Middle frontal gyrus (tissue), 1 donor: ENCODE measurements around the gene DMD.

Experiments
- DNase-seq: peaks from one replicate; pipeline ENCODE4 v3.0.0-alpha.2; 2015; ENCODE audit warnings: low spot score; ENCODE audit errors: extremely low spot score

The DMD gene

DNA sequence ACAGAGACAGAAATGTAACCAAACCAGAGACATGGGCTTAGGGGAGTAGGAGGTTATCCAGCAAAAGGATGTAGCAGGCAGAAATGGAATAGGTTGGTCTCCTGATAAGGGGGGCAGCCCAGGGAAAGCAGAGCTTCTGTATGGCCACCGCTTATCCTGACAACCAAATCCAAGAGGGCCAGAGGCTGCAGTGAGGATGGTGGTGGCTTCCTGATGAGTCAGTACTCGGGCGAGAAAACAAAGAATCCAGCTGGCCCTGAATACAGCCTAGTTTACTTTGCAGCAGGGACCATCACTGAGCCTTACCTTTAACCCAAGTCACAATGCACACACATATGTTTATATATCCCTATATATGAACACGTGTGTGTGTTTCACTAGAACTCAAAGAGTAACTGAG is 2009.8 kb downstream of the DMD start:
- no peak for DNase-seq

DNA sequence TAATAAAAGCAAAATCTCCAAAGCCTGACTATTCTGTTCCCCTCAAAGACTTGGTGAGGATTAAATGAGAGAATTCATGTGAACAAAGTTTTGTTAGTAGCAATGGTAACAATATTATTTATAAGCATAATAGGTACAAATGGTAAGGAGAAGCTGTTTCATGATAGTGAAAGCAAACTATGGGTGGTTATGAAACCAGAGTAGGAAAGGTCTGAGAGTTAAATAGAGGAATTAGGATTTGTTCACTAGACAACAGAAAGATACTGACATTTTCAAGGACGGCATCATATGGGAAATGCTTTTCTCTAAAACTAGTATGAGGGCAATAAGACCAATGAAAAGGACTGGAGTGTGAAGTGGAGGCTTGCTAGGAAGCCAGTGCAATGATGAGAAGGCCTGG is 2010.9 kb downstream of the DMD start:
- DNase-seq: no peak

DNA sequence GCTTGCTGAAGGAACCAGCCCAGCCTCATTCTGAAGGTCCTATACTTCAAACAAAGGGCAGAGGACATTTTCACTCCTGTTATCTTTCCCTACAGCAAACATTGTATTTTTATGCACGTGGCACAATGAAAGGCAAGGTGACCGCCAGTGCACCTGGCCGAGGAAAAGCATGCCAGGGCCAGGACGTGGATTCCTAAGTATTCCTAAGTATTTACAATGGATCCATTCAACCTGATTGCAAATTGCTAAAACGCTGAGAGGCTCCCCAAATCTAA is 2011.6 kb downstream of the DMD start:
- no peak for DNase-seq

DNA sequence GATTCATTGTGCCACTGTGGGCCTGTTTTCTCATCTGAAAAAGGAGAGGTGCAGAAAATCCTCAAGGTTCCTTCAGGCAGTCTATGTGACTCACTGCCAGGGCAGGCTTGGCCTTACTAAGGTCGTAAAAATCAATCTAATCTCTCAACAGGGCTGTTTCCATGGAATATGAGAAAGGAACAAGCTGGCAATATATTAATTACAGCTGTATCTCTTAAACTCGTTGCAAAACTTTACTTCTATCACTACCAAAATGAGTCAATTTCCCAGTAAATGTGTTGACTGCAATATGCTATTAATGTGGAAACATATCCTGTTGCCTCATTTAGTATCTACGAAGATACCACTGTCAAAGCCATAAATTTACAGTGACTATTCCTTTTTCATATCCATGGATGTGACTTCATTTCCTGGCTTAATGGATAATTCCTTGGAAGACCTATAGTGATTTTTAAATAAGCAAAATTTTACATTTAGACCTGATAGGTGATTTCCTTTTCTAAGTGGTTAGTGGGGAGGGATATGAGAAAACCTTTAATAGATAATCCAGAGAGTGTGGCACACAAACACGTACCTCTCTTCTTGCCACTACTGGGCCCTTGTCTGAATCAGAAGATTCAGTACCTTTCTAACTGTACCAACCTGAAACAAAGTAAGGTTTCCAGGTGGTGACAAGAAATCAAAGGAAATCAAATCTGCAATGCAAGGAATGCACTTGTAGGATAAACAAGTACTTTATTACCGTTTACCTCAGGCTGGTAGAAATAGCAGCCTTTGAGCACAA is 2012.1 kb downstream of the DMD start:
- DNase-seq: no peak

DNA sequence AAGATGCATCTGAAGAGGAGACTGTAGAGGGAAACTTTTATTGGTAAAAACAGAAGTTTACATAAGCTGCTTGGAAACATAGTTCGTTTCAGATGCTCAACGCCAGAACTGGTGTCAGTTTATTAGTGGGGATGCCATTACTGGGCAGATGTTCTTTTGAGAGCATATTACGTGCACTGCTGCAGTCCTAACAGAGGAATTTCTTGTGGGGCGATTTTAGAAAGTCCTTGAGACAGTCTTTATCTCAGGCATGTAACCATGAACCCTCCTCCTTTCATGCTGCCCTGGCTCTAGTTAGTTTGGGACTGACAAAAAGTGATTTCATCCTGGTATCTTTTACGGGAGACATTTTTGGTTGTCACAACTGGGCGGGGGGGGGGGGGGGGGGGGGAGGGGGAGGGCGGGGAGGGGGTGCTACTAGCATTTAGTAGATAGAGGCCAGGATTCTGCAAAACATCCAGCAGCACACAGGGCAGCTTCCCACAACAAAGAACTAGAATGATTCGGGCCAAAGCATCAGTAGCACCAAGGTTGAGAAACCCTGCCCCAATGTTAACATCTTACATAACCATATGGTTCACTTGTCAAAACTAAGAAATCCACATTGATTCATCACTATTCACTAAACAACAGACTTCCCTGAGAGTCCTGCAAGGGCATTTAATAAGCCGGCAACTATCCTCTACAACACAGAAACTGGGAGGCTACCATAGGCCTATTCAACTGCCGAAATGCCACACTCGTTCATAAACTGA is 2021.0 kb downstream of the DMD start:
- DNase-seq: no peak

DNA sequence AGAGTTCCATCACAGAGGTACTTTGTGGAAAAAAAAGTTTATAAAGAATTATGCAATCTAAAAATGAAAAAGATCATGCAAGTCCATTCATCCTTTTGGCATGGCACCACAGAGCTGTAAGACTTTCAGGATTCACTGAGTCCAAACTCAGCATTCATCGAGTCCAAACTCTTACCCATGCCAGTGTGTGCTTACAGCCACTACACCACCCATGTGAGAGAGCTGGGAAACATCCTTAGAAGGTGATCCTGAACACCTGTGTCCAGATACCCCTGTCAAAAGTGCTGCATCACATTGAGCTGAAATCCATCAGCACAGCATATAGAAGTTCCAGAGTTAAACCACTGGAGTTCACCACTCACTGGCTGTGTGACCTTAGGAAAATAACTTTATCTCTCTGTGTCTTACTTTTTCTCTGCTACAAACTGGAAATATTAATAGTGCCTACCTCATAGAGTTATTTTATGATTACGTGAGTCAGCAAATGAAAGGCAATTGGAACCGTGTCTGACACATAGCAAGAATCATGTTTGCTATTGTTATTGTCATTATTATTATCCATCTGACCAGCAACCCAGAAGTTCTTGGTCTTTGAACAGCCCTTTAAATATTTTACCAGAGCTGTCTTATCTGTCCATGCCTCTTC is 2024.5 kb downstream of the DMD start:
- DNase-seq: no peak

DNA sequence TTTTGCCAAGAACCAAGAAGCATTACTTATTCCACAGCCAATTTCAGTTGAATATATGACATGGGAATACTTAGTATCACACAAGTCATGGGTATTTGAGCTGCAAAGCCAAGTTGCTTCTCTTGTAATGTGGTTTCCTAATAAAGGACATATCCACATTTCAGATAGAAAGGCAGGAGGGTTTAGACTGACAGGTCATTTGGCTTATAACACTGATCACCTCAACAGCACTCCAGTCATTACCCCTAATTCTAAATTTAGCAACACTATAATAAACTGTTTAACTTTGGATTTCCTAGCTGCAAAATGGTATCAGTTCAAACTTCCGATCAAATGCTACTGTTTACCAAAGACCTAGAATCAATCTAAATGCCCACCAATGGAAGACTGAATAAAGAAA is 2025.5 kb downstream of the DMD start:
- no peak for DNase-seq

DNA sequence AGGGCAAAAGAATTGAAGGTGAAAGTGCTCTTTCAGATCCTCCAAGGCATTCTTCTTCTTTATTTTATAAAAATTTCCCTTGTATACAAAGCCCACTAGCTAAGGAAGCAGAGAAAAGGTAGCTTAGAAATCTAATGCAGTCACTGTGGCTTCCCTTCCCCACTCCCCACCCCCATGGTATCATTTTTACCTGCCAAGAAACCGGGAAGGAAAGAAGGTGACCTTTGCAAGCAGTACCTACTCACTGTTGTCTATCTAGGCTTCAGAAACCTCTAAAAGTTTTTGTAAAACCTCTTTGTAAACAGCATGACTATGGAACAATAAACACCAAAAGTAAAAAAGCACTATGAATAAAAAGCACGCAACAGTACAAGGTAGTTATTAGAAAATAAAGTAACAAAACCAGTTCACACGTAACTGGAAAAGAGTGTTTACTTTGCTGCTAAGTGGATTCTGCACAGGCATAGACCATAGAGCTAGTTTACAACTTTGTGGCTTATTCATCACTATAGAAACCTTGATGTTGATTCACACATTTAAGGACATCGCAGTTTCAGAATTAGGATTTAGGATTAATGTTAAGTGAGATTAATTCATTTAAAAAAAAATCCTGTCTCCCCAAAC is 2029.9 kb downstream of the DMD start:
- DNase-seq: no peak

DNA sequence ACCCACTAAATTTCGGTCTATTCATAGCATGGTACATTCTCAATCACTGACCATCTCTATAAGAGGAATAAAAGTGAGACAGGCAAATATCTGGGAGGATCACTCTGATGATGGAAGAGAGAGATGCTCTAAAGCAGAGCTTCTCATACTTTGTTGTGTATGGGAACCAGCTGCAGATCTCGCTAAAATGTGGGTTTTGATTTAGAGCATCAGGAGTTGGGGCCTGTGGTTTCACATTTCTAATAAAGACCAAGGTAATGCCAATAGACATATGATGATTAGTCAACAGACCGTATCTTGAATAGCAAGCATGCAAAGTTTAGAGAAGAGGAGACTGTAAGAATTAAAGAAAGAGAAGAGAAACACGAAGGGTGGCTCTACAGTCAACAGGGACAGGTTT is 2032.1 kb downstream of the DMD start:
- DNase-seq: no peak

DNA sequence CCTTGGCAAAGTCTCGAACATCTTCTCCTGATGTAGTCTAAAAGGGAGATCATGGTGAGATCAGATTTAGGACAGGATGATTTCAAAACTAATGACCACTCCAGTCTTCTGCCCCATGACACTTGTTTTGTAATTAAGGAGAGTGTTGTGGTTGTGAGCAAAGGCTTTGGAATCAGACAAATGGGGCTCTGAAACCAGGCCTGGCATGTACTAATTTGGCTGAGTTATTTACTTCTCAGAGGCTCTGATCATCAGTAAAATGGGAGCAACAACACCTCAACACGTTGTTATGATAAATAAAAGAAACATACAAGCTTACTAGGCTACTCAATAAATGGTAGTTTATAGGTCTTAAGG is 2032.6 kb downstream of the DMD start:
- DNase-seq: no peak

DNA sequence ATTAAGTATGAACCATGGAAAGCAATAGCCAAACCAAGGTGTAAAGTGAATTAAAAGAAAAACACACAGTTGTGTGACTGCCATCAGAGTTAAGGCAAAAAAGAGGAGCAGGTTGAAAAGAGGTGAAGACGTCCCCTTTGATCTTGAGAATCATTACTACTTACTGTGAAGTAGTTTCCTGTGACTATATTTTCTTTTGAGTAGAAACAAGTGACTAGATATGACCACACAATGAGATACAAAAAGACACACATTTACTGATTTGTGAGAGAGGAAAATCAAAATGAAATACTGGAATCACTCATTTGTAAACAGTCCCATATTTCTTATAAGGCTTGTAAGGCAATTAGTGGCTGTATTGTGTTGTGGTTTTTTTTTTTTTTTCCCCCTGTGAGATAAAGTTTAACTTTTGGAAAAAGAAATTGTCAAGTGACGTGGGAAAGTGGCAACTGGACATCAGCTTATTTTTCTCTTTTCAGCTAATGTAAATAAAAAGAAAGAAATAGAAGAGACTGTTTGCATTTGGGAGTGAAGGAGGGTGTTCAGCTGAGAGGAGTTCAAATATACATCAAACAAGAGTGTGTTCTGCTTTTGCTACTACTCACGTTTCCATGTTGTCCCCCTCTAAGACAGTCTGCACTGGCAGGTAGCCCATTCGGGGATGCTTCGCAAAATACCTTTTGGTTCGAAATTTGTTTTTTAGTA is 2033.1 kb downstream of the DMD start:
- no peak for DNase-seq

DNA sequence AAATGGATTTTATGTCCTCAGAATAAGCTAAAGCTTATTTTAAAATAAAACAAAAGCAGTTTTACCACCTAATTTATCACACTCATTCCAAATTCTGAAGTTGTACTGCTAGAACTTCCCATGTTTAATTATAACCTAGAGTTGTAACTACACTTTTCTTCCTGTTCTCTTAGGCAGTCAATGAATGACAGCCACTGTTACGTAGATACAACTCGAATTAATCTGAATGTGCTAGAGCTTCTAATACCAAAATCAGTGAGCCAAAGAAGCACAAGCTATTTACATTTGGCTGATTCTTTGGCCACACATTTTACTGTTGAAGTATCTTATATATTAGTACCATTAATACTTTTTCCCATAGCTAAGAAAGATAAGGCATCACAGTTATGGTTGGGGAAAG is 2040.6 kb downstream of the DMD start:
- no peak for DNase-seq

DNA sequence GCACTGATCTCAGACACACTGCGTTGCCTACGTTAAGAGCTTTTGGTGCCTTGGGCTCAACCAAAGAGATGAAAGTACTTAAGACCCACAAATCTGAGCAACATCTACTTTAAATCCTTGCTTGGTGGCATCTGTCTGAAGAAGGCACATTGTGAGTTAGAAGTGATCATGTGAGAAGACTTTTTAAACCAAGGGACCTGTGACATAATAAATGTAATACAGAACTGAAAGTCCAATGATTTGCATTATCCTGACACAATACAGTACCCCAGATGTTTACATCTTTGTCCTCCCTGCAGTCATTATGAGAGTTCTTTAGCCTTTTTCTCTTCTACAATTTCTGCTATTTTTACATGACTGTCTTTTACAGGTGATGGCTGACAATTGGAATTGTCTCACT is 2042.8 kb downstream of the DMD start:
- no peak for DNase-seq

DNA sequence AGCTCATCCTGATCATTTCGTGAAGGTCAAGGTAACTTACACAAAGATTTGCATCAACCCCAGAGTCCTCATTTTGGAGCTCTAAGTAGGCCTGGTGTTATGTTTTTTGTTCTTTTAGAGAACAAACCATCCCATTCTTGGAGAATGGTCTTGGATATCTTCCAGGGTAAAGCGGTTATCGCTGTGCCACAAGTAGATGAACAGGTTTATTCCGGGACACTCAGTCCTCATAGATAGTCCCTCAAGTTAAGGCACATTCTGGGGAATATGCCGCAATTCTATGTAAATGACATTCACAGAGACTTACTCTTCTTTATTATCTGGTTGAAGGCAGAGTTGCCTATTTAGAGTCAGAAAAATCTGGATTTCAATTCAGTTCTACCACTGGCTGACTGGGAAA is 2044.5 kb downstream of the DMD start:
- DNase-seq: no peak

DNA sequence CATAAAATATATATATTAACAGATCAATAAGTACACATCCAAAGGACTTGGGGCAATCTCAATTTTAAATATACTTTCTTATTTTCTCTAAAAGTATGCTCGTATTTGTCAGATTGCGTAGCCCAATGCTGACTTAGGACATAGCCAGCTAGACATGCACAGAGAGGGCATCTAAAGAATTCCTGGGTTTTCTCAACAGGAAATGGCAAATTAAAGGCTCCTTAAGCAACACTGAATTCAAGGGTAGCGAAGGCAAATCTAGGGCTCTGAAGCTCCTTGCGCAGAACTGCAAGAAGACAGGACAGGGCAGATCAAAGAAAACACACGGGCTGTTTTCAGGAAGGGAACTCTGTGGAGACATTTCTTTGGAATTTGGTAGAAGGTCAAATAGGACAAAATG is 2044.9 kb downstream of the DMD start:
- DNase-seq: no peak

DNA sequence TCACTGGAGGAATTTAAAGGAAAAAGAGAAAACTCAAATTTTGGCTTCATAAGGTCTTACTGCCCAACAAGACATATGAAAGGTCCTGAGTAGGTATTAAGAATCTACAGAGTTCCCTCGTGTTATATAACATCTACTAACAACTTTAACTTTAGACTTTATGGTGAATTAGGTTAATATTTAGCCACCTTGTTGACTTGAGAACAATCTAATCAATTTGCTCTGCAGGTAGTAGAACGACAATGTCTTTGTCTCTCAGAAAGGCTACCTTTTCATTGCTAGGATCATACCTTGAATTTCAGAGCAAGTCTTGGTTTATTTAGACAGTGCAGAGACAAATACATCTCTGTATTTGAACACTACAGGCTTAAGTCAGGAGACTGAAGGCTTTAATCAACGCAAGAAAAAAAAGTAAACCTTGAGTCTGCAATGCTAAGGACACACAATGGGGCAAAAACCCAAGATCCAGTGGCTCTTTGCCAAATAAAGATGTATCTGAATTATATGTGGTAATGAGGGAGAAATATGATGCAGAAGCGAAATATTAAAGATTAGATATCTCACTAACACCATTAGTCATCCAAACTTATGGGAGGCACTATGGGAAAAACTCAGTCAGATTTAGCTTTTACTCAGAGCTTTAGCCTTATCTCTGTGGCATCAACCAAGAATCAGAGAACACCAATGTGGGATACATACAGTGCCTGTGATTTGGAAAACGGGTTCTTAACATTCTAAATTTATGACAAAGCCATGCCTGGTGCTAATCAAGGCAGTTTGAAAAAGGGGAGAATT is 2045.9 kb downstream of the DMD start:
- no peak for DNase-seq

DNA sequence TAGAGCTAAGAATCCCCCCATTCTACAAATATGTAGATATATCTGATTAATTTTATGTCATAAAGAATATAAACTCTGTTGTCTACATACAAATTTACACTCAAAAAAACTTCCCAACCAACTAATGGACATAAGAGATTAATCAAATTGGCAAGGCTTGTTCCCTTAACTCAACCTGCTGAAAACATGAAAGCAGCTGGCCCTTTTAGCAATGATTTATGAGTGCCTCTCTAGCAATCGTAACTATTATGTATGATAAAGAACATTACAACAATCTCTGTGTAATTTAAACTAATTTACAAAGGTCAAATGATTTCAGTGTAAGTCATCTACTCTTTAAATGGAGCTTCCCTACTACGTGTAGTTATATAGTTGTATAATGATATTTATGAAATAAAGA is 2056.4 kb downstream of the DMD start:
- no peak for DNase-seq

DNA sequence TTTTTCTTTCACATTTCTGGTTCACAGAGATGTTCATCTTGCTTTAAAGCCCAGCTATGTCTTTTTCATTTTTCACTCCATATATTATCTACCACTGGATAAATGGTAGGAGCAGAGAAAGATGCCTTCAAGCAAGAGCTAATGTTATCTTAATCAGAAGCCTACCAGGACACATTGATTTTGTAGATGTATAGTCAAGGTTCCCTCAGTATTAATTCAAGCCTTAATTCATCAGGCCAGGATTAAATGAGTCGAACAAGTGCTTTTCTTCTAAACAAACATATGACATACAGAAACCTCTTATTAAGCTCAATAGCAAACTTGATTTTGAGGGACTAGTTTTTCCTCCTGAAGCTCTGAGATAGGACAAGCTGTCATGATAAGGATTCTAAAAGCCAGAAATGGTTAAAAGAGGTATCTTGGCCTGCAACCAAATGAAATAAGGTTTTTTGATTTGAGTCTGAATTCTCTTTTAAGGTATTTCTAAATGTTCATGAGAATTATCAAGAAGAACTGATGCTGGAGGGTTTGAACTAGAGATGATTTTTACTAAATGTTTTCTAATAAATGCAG is 2057.8 kb downstream of the DMD start:
- DNase-seq: no peak

DNA sequence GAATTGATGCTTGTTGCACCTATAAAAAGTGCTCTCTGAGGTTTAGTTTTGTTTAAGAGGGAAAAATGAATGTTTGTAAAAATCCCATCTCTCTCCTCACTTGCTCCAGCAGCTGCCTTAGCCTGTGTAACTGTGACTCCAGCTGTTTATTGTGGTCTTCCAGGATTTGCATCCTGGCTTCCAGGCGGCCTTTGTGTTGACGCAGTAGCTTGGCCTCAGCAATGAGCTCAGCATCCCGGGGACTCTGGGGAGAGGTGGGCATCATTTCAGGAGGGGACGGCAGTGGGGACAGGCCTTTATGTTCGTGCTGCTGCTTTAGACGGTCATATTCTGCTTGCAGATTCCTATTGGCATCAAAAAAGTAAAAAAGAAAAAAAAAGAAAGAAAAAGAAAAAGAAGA is 2064.2 kb downstream of the DMD start:
- no peak for DNase-seq

DNA sequence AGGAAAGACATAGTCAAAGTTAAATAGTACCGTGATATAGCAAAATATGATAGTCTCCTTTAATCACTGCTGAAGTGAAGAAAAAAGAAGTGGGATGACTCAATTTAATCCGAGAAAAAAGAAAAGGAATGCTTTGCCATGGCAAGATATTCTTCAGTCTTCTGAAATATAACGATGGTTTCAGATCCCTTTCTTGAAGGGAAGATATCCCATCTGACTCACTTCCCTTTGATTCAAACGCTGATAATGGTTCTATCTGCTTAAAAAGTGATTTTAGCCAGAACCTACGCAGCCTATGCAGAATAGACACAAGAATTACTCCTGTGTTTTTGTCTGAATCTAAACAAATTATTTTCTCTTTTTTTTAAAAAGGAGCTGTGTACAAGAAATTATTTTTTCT is 2071.4 kb downstream of the DMD start:
- DNase-seq: no peak

DNA sequence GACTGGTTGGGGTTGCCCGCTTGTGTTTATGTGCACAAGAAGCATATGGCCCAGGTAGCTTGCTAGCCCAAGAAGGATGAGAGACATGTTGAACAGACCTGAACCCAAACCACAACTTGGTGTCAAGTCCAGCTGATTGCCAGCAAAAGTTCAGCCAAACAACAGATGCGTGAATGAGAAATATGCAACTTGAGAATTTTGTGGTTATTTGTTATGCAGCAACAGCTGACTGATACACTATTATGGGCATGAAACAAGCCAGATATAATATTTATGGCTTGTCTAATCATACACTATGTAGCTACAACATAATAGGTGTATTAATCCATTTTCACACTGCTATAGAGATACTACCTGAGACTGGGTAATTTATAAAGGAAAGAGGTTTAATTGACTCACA is 2073.2 kb downstream of the DMD start:
- no peak for DNase-seq
